ENCODE measurements around the gene GPR78.
A peak's percentile ranks its signal among the peaks of the same experiment; 100 is the strongest.

The GPR78 gene

GRCh38 chr4:8594097-8595038 lies 14.2 kb downstream of the GPR78 start:
- peak; percentile 39 for DNase-seq (ENCODE audit: low read depth)
- TF ChIP-seq CTCF (IDR thresholded peaks at IDR 0.05; ENCODE audit: control insufficient read depth, extremely low read depth, insufficient read depth), result peak; percentile 86
- H3K4me3 ChIP-seq (ENCODE audit: low read depth, low read length), result no peak overlapping the region

- no peak for DNase-seq (ENCODE audit: low read depth)
- H3K4me3 ChIP-seq (ENCODE audit: low read depth, low read length), result no peak overlapping the region
- no peak for TF ChIP-seq CTCF (IDR thresholded peaks at IDR 0.05; ENCODE audit: control insufficient read depth, extremely low read depth, insufficient read depth)
These were observed 15.3 kb downstream of the GPR78 start for GRCh38 chr4:8595237-8596087.

GRCh38 chr4:8596891-8597290 lies 16.7 kb downstream of the GPR78 start:
- TF ChIP-seq CTCF (IDR thresholded peaks at IDR 0.05; ENCODE audit: control insufficient read depth, extremely low read depth, insufficient read depth), result no peak
- DNase-seq (ENCODE audit: low read depth), result no peak
- H3K4me3 ChIP-seq (ENCODE audit: low read depth, low read length), result no peak overlapping the region

GRCh38 chr4:8597319-8597718 lies 17.1 kb downstream of the GPR78 start:
- DNase-seq (ENCODE audit: low read depth), result no peak
- no peak overlapping the region for H3K4me3 ChIP-seq (ENCODE audit: low read depth, low read length)
- no peak for TF ChIP-seq CTCF (IDR thresholded peaks at IDR 0.05; ENCODE audit: control insufficient read depth, extremely low read depth, insufficient read depth)

- no peak overlapping the region for H3K4me3 ChIP-seq (ENCODE audit: low read depth, low read length)
- TF ChIP-seq CTCF (IDR thresholded peaks at IDR 0.05; ENCODE audit: control insufficient read depth, extremely low read depth, insufficient read depth), result no peak
- DNase-seq (ENCODE audit: low read depth), result no peak
These were observed 17.6 kb downstream of the GPR78 start for GRCh38 chr4:8597791-8598190.

GRCh38 chr4:8598391-8599090 lies 18.3 kb downstream of the GPR78 start:
- DNase-seq (ENCODE audit: low read depth), result no peak
- no peak for TF ChIP-seq CTCF (IDR thresholded peaks at IDR 0.05; ENCODE audit: control insufficient read depth, extremely low read depth, insufficient read depth)
- H3K4me3 ChIP-seq (ENCODE audit: low read depth, low read length), result no peak overlapping the region
